ENCODE results near the gene CGB1.

Gene CGB1

GRCh38 chr19:48994035-48994386 lies 42.7 kb downstream of the CGB1 start:
- DNase-seq (ENCODE audit: low read depth, low spot score), result no peak

GRCh38 chr19:48993175-48994034 lies 43.3 kb downstream of the CGB1 start, which contains the start of the genes GYS1 and RUVBL2:
Gene GYS1, minus strand, starts transcription at chr19:48993309. Its CDS starts 197 bp downstream, at chr19:48993112.
Gene RUVBL2, plus strand, starts transcription at chr19:48993887. Its CDS starts 25 bp downstream, at chr19:48993912.
- DNase-seq (ENCODE audit: low read depth, low spot score), result peak; percentile 100

GRCh38 chr19:48992581-48993174 lies 44.0 kb downstream of the CGB1 start:
- peak; percentile 28 for DNase-seq (ENCODE audit: low read depth, low spot score)

- DNase-seq (ENCODE audit: low read depth, low spot score), result peak; percentile 85
Measured at GRCh38 chr19:48991873-48992580, 44.7 kb downstream of the CGB1 start.

- no peak for DNase-seq (ENCODE audit: low read depth, low spot score)
Measured at GRCh38 chr19:48991011-48991609, 45.6 kb downstream of the CGB1 start.

GRCh38 chr19:48990400-48990799 lies 46.3 kb downstream of the CGB1 start:
- DNase-seq (ENCODE audit: low read depth, low spot score), result no peak

- DNase-seq (ENCODE audit: low read depth, low spot score), result no peak
Measured at GRCh38 chr19:48989701-48990291, 46.9 kb downstream of the CGB1 start.

- DNase-seq (ENCODE audit: low read depth, low spot score), result no peak
Measured at GRCh38 chr19:48988860-48989259, 47.8 kb downstream of the CGB1 start.

- no peak for DNase-seq (ENCODE audit: low read depth, low spot score)
Measured at GRCh38 chr19:48988286-48988685, 48.4 kb downstream of the CGB1 start.

- DNase-seq (ENCODE audit: low read depth, low spot score), result no peak
Measured at GRCh38 chr19:48987323-48987722, 49.4 kb downstream of the CGB1 start.

GRCh38 chr19:48986211-48986610 lies 50.5 kb downstream of the CGB1 start:
- DNase-seq (ENCODE audit: low read depth, low spot score), result no peak

GRCh38 chr19:48985711-48986110 lies 51.0 kb downstream of the CGB1 start:
- no peak for DNase-seq (ENCODE audit: low read depth, low spot score)

Data from astrocyte of the hippocampus (primary cell).